Stomach (tissue), 9 donors: Measurements from ENCODE around the gene DNM1. TPM values are rescaled to one million over a fixed set of nuclear protein-coding genes. Genes with fewer than 3 reads are reported as not detected.

Experiments used
- DNase-seq, 2 donors: peaks; one replicate each; pipeline versions ENCODE4 v3.0.0 to v3.0.0-alpha.2; 2013 to 2019
- H3K27ac ChIP-seq, 5 donors: fragments of 200-600 bp in 4 of 5; sonication (generic) in 4 of 5; one replicate each; pipeline ENCODE4 v1.5.1; 2013 to 2019; ENCODE audit warnings: mild to moderate bottlenecking in 1 of 5, moderate library complexity in 1 of 5
- H3K27me3 ChIP-seq, 3 donors: fragments of 200-600 bp; sonication (generic); one replicate each; pipeline ENCODE4 v1.5.1; 2017 to 2019; ENCODE audit warnings: mixed run types in 1 of 3
- H3K36me3 ChIP-seq, 4 donors: fragments of 200-600 bp; sonication (generic); 1 replicate in 3 of 4; 2 replicates in 1 of 4; pipeline ENCODE4 v1.5.1; 2016 to 2019
- H3K4me1 ChIP-seq, 4 donors: fragments of 200-600 bp; sonication (generic); one replicate each; pipeline ENCODE4 v1.5.1; 2016 to 2019
- H3K4me3 ChIP-seq, 4 donors: fragments of 200-600 bp; sonication (generic) in 3 of 4; one replicate each; pipeline ENCODE4 v1.5.1; 2016 to 2019; ENCODE audit warnings: mild to moderate bottlenecking in 1 of 4
- H3K9me3 ChIP-seq, 4 donors: fragments of 200-600 bp; sonication (generic); one replicate each; pipeline ENCODE4 v1.5.1; 2016 to 2019
- EP300 ChIP-seq: sonication (generic); formaldehyde crosslinking; IDR thresholded peaks from one replicate; pipeline ENCODE4 v1.6.1; 2017; ENCODE audit warnings: antibody characterized with exemption
- POLR2A ChIP-seq, 4 donors: fragments of 450-650 bp; IDR thresholded peaks; one replicate each; pipeline ENCODE4 v1.6.1; 2016; ENCODE audit warnings: antibody characterized with exemption in 4 of 4, control low read depth in 2 of 4, mild to moderate bottlenecking in 1 of 4, moderate library complexity in 1 of 4
- POLR2AphosphoS5 ChIP-seq, 3 donors: sonication (generic); formaldehyde crosslinking; IDR thresholded peaks; one replicate each; pipeline ENCODE4 v1.6.1; 2016; ENCODE audit warnings: antibody characterized with exemption in 3 of 3
- WGBS, 5 donors: extraction: QIAGEN DNeasy Blood & Tissue Kit in 3 of 5; methylation state at CpG; one replicate each; pipeline versions ENCODE4 v1.1.5 to v1.1.7; 2013 to 2018; 5-methylcytosine and 5-hydroxymethylcytosine counted together
- intact Hi-C: fragments of 100-400 bp; cut with DNase I; formaldehyde crosslinking; loops from one replicate; pipeline ENCODE4 v1.15.1; 2023; ENCODE audit warnings: low total_unique reads
- polyA plus RNA-seq, 3 donors: library from polyadenylated mRNA; stranded (reverse); fragments of 200-250 nt; gene quantifications; one replicate each; pipeline ENCODE4 v1.2.3, GENCODE V29; 2013
- total RNA-seq, 5 donors: library from RNA; depleted of rRNA; stranded (reverse); fragments of >200 nt; gene quantifications; one replicate each; pipeline versions ENCODE4 v1.1.0 to v1.2.3, GENCODE V29; 2014 to 2016
- TF ChIP-seq, protein P1 (sequence below), 7 experiments: fragments of 450-650 bp in 4 of 7; fragments of 200-600 bp in 3 of 7; sonication (generic) in 3 of 7; IDR thresholded peaks; one replicate each; pipeline ENCODE4 v1.5.1; 2016 to 2019; ENCODE audit warnings: antibody characterized with exemption in 7 of 7, control low read depth in 2 of 7, mild to moderate bottlenecking in 1 of 7
- donor health status: healthy with polysubstance abuse.
- donor health status: Bipolar disorder and iron deficiency.
- donor health status: healthy.

Gene DNM1
- total and polyA plus RNA-seq, 8 donors: 2.3 to 60.8 (median 20.8) TPM

DNA sequence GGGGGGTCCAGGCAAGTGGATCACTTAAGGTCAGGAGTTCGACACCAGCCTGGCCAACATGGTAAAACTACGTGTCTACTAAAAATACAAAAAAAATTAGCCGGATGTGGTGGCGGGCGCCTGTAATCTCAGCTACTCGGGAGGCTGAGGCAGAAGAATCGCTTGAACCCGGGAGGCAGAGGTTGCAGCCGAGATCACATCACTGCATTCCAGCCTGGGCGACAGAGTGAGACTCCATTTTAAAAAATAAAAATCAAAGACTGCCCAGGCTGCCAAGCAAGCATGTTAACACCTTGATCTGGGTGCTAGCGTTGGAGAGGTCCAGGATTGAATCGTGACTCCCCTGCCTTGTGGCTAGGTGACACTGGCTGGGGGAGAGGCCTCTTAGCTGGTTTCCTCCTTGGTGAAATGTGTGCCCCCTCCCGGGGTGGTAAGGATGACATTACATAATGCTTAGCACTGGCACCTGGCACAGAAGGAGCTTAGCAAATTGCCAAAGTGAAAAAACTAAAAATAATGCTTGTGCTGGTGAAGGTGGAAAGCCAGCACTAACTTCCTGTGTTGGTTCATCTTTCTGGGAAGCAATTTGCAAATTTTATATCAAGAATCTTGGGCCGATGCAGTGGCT, 9.6 kb upstream of the DNM1 start:
- TF ChIP-seq EP300 (no peak), POLR2A (IDR thresholded peaks at IDR 0.05) (no peak), POLR2AphosphoS5 (IDR thresholded peaks at IDR 0.05) (no peak)
- TF ChIP-seq, protein P1, sequence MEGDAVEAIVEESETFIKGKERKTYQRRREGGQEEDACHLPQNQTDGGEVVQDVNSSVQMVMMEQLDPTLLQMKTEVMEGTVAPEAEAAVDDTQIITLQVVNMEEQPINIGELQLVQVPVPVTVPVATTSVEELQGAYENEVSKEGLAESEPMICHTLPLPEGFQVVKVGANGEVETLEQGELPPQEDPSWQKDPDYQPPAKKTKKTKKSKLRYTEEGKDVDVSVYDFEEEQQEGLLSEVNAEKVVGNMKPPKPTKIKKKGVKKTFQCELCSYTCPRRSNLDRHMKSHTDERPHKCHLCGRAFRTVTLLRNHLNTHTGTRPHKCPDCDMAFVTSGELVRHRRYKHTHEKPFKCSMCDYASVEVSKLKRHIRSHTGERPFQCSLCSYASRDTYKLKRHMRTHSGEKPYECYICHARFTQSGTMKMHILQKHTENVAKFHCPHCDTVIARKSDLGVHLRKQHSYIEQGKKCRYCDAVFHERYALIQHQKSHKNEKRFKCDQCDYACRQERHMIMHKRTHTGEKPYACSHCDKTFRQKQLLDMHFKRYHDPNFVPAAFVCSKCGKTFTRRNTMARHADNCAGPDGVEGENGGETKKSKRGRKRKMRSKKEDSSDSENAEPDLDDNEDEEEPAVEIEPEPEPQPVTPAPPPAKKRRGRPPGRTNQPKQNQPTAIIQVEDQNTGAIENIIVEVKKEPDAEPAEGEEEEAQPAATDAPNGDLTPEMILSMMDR (IDR thresholded peaks at IDR 0.05): no peak
- intact Hi-C loops: no loop called here
- WGBS, 5 donors: 82 to 86% (median 83%) methylated on average over 14 of the region's 14 CpGs

DNA sequence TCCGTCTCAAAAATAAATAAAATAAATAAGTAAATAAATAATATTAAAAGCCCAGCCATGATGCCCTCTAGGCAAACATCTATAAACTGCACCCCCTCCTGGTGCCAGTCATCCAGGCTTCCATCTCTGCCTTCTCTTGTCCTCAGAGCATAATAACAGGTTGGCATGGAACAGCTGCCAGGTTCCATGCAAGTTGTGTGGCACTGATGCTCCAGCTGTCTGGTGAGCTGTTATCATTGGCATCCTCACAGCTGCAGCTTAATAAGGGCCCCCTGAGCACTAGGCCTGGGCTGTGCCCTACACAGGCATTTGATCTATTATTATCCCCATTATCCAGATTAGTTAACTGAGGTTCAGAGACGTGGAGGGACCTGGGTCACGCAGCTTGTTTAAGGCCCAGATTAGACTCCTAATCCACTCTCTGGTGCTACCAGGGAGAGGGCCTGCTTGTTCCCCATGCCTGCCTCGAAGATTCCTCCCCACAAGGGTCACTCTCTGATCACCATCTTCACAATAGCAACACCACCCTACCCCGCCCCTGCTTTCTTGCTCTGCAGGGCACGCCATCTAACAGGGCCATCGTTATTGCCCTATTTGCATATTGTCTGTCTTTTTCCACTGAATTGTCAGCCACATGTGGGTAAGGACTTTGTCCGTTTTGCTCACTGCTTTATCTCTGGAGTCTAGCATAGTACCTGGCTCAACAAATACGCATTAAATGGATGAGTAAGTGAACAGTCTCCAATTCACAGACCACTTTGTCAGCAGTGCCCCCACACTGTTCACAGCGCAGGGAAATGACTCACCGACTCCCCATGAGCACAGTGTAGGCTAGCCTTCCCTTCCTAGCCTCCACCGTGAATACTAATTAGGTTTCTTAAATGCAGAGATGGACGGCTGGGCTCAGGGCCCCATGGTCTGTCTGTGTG, 1.5 kb upstream of the DNM1 start:
- Histone ChIP-seq H3K27me3 (peaks cover 6 to 35% (median 26%) of the 10 kb centered on the region in 3 donors), H3K4me3 (no peak overlapping the region), H3K36me3 (peaks cover 0 to 4% (median 0%) of the 10 kb centered on the region in 4 donors), H3K27ac (no peak overlapping the region), H3K9me3 (no peaks in the 10 kb centered on the region), H3K4me1 (peaks cover 11 to 18% (median 15%) of the 10 kb centered on the region in 4 donors)
- TF ChIP-seq, protein P1 (IDR thresholded peaks at IDR 0.05): no peak
- no peak for TF ChIP-seq EP300
- TF ChIP-seq POLR2AphosphoS5 (IDR thresholded peaks at IDR 0.05): no peak
- TF ChIP-seq POLR2A (IDR thresholded peaks at IDR 0.05): no peak
- DNase-seq: no peak
- 82 to 87% (median 86%) methylated on average over 13 of the region's 13 CpGs for whole genome bisulfite sequencing, 5 donors
- intact Hi-C loops: no loop called here

More for the DNA sequence above, 9.6 kb upstream of the DNM1 start:
- Histone ChIP-seq H3K27me3 (no peaks in the 10 kb centered on the region), H3K27ac (peak overlapping the region; percentile 88 to 97 (median 94)), H3K4me3 (peak overlapping the region in 2 of 4 donors; percentile 66 to 96), H3K36me3 (peaks cover 0 to 13% (median 9%) of the 10 kb centered on the region in 4 donors), H3K4me1 (peaks cover 20 to 40% (median 30%) of the 10 kb centered on the region in 4 donors), H3K9me3 (no peaks in the 10 kb centered on the region)
- DNase-seq: no peak

DNA sequence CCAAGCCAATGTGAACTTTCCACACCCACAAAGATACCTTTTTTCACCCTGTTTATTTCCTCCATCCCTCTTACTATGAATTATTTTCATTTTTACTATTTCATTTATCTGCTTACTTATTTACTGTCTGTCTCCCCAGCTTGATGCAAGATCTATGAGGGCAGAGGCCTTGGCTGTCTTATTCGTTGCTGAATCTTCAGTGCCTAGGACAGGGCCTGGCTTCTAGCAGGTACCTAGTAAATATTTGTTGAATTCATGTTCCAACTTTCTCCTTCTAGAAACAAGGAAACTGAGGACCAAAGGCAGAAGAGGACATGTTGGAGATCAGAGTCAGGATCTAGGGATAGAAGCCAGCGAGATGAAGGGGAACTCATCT, 543 bp upstream of the DNM1 start:
- peak overlapping the region in 1 of 5 donors; percentile 58 for H3K27ac ChIP-seq
- no peak for TF ChIP-seq POLR2AphosphoS5 (IDR thresholded peaks at IDR 0.05)
- TF ChIP-seq, protein P1 (IDR thresholded peaks at IDR 0.05): no peak
- no peak for DNase-seq
- H3K9me3 ChIP-seq: no peaks in the 10 kb centered on the region
- 11 to 26% (median 16%) methylated on average over 2 of the region's 2 CpGs for whole genome bisulfite sequencing, 5 donors
- H3K4me1 ChIP-seq: peaks cover 11 to 18% (median 15%) of the 10 kb centered on the region in 4 donors
- intact Hi-C loops: no loop called here
- no peaks in the 10 kb centered on the region for H3K36me3 ChIP-seq
- H3K27me3 ChIP-seq: peaks cover 6 to 39% (median 26%) of the 10 kb centered on the region in 3 donors
- peak overlapping the region; percentile 60 to 89 (median 68) for H3K4me3 ChIP-seq

DNA sequence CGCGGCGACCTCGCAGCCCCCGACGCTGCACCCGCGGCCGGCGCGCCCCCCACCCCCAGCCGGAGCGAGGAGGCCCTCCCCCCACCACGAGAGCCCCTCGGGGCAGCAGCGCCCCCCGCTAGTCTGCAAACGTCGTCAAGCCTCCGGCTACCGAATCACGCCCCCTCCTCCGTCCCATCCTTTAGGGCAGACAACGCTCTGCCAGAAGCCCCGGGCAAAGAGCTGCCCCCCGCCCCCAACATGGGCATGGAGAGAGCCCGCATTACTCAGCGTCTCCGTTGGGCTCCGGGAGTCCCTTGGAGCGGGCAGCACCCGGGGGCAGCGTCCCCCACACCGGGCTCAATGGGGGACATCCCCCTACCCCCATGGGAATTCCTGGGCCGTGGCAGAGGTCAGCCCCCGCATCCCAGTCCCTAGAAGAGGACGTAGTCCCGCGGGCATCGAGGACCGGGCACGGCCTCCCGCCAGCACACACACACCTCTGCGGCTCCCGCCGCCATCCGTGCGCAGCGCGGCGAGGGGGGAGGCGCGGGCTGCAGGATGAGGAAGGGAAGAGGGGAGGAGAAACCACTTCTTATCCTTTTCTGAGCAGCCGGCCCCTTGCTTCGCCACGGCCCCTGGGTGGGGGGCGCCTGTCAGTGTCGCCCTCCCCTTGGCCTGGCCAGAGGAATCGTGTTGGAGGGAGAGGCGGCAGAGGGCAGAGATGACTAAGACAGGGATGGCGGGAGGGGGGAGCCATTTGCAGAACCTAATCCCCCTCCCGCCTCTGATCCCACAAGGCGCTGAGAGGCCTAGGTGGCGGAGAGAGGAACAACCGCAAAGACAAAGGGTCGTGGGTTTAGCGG, 750 bp downstream of the DNM1 start:
- WGBS, 5 donors: 1 to 2% (median 1%) methylated on average over 38 to 67 of the region's 67 CpGs
- DNase-seq: peak in 1 of 2 donors; percentile 68
- intact Hi-C loops: no loop called here
- TF ChIP-seq, protein P1 (IDR thresholded peaks at IDR 0.05): no peak
- Histone ChIP-seq H3K27me3 (peaks cover 6 to 49% (median 28%) of the 10 kb centered on the region in 3 donors), H3K27ac (peak overlapping the region in 3 of 5 donors; percentile 40 to 75 (median 58)), H3K36me3 (no peaks in the 10 kb centered on the region), H3K9me3 (no peaks in the 10 kb centered on the region), H3K4me3 (peak overlapping the region; percentile 60 to 89 (median 68)), H3K4me1 (peaks cover 11 to 18% (median 15%) of the 10 kb centered on the region in 4 donors)
